HG02759 (cell line): ENCODE data around the gene HIF1A.
"Not testable (repeated sequence)": the region's sequence is repeated elsewhere in the genome, so short reads cannot be mapped to it uniquely, and the experiment has no call there.

Experiments
- ATAC-seq: cut with Tn5 transposase; IDR thresholded peaks from one replicate; pipeline ENCODE4 v1.9.1; 2021; ENCODE audit warnings: mild to moderate bottlenecking, moderate library complexity; ENCODE audit not compliant: unreplicated experiment

Gene HIF1A

DNA sequence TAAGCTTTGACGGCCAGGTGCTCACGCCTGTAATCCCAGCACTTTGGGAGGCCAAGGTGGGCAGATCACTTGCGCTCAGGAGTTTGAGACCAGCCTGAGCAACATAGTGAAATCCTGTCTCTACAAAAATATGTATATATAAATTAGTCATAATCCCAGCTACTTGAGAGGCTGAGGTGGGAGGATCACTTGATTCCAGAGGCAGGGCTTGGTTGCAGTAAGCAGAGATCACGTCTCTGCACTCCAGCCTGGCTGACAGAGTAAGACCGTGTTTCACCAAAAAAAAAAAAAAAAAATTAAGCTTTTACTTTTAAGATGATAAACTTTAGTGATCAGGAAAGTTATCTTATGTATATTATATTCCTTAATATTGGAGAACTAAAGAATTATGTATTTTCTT lies 48.9 kb downstream of the HIF1A start:
- ATAC-seq, result no peak

DNA sequence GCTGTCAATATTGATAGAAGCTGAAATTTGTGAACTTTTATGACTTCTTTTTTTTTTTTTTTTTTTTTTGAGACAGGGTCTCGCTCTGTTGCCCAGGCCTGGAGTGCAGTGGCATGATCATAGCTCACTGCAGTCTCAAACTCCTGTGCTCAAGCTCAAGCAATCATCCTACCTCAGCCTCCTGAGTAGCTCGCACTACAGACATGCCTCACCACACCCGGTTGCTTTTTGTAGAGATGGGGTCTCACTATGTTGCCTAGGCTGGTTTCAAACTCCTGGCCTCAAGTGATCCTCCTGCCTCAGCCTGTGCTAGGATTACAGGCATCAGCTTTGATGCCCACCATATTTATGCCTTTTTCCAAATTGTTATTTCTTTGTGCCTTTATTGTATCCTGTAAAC lies 51.0 kb downstream of the HIF1A start:
- ATAC-seq, result not testable (repeated sequence)

DNA sequence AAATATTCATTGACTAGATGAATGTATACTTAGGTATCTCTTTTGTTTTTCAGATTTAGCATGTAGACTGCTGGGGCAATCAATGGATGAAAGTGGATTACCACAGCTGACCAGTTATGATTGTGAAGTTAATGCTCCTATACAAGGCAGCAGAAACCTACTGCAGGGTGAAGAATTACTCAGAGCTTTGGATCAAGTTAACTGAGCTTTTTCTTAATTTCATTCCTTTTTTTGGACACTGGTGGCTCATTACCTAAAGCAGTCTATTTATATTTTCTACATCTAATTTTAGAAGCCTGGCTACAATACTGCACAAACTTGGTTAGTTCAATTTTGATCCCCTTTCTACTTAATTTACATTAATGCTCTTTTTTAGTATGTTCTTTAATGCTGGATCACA lies 51.6 kb downstream of the HIF1A start:
- ATAC-seq, result no peak

DNA sequence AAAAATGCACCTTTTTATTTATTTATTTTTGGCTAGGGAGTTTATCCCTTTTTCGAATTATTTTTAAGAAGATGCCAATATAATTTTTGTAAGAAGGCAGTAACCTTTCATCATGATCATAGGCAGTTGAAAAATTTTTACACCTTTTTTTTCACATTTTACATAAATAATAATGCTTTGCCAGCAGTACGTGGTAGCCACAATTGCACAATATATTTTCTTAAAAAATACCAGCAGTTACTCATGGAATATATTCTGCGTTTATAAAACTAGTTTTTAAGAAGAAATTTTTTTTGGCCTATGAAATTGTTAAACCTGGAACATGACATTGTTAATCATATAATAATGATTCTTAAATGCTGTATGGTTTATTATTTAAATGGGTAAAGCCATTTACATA lies 52.0 kb downstream of the HIF1A start:
- ATAC-seq, result no peak

DNA sequence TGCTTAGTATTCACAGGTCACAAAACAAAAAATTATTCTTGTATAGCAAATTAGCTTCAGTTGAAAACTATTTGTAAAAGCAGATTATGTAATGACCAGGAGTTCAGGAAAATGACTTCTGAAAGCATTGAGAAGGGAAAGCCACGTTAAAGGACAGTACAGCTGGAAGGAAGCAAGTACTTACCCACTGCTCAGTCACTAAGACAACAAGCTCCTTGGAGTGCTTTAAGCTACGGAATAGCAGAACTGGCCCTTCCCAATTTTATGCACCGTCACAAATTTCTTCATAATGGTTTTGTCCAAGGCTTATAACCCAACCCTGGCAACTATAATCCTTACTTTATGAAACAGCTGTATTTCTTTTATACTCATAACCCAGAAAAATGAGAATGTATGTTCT lies 54.0 kb downstream of the HIF1A start:
- ATAC-seq, result no peak

DNA sequence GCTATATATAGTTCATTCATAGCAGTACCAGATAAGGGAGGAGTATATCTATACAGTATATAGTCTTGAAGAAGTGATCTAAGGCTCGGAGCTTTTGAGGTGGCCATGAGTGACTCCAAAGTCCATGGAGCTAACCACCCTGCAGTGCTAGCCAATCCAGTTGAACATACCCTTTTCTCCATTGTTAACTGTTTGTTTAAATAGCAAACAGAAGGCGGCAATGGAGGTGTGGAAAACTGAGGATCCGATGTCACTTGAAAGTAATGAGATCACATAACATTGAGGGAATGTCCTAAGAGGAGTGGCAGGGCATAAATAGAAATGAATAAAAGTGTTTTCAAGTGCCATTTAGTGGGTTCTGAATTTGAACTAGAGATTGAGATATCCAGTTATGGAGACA lies 54.6 kb downstream of the HIF1A start:
- ATAC-seq, result no peak

DNA sequence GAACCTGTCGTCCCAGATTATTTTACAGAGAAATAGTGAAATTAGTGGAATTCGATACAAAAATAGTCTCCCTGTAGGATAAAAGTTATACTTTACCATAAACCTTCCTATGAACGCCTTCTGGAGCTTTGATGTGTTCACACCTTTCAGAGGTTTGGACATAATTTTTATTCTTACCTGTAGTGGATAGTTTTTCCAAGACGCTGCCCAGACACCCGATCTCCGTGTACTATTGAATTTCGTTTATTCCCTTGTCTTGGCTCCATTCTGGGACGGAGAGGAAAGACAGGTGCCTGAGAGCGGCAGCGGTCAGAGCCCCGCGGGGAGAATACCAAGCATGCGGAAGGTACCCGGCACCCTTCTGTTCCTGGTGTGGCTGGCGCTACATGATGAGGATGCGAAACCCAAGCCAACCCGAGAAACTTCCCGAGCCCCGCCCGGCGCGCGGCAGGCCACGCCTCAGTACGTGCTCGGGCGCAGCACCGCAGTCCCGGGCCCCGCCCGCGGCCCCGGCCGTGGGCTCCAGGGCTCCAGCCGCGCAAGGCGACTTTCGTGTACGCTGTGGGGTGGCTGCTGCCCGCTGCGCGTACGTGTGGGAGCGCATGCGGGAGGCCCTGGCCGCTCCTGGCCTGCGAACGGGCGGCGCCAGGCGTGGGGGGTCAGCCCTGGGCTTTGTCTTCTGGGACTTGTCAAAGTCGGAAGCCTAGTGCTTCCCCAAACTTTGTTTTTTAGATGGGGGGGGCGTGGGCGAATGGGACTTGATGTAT lies 55.6 kb downstream of the HIF1A start:
- peak; percentile 96 for ATAC-seq

DNA sequence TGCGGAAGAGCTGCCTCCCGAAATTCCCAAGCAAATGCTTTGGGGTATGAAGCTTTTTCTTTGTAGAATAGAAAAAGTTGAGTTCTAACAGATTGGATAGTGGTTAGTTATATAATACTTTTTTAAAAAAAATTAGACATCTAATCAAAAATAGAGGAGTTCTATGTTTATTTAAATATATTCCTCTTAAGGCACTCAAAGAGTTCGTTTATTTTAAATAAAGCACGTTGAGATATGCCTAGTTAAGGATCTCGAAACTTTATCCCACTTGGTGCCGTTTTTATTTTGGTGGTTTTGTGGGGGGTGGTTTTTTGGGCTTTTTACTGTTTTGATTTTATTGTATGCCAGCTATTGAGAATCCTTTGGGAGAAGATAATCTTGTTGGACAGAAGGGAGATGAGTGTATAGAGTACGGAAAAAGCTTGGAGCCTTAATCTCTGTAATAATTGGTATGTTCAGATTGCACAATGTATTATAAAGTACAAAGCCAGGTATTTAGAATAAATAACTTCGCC lies 56.2 kb downstream of the HIF1A start:
- no peak for ATAC-seq

DNA sequence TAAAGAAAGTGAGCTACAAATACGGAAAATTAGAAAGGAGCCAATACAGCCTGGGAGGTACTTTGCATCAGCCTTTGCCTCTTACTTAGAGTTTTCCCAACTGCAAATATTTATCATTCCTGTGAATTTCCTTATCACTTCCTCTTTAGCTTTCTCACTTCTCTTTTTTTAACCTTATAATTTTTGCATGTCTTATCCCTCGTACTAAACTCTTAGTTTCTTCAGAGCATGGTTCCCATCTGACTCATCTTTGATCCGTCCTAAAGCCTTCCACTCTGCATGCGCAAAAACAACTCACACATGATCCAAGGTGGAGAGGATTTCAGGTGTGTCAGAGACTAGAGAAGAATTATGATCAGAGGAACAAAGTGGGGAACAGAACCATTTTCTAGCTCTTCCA lies 57.3 kb downstream of the HIF1A start:
- ATAC-seq, result peak; percentile 34

DNA sequence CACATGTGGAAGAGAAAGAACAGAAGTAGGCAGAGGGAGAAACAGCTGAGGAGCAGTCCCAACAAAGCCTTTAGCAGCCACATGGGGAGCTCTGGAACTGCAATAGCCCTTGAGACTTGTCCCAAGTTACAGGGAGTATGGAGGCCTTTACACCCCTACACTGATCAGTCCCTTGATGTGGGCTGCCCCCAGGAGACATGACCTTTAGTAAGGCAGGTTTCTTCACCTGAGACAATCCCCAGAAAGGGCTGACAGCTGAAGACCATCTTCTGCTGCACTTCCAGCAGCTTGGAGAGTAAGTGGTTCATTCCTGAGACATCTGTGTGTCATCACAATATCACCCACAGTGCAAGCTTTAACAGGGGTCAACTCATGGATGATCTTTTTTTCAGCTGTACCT lies 58.3 kb downstream of the HIF1A start:
- no peak for ATAC-seq

DNA sequence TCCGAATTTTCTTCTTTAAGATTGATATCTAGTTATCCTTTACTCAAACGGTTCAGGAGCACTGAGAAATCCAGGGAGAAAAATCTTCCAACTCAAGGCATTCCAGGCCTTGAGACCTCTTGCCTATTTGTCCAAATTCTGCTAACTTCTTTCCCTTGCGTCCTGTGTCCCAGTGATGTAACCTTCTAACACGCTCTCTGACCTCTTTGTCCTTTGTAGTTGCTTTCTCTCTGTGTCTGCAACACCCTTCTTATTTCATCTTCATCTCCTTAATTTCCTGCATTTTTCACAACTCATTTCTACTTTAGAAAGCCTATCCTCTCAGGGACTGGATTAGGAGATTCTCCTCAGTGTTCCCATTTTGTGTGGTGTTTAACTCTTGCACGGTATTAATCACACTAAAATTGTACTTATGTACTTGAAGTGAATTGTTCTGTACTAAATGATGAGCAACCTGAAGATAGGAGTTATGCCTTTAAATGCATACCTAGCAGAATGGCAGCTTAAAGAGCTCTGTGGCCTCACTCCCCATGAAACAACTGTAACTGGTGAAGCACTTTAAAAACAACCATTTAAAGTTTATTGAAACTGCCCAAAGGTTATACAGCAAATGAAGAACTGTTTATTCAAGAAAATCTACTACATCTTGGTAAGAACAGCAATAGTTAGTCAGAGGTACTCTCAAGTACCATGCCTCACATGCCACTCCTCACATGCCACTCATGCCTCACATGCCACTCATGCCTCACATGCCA lies 59.5 kb downstream of the HIF1A start:
- no peak for ATAC-seq

DNA sequence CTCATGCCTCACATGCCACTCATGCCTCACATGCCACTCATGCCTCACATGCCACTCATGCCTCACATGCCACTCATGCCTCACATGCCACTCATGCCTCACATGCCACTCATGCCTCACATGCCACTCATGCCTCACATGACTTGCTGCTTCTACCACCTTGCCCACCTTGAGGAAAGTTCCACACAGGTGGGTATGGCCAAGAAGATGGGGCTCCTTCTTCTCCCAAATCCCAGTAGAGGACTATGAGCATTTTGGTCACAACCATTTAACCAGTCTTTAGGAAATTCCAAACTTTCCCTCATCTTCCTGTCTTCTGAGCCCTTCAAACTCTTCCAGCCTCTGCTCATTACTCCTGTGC lies 60.0 kb downstream of the HIF1A start:
- ATAC-seq, result not testable (repeated sequence)

DNA sequence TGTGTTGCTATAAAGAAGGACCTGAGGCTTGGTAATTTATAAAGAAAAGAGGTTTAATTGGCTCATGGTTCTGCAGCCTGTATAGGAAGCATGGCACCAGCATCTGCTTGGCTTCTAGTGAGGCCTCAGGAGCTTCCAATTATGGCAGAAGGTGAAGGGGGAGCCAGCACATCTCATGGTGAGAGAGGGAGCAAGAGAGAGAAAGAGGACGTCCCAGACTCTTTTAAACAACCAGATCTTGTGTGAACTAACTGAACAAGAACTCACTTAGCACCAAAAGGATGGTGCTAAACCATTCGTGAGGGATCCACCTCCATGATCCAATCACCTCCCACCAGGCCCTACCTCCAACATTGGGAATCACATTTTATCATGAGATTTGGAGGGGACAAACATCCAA lies 60.8 kb downstream of the HIF1A start:
- ATAC-seq, result no peak

DNA sequence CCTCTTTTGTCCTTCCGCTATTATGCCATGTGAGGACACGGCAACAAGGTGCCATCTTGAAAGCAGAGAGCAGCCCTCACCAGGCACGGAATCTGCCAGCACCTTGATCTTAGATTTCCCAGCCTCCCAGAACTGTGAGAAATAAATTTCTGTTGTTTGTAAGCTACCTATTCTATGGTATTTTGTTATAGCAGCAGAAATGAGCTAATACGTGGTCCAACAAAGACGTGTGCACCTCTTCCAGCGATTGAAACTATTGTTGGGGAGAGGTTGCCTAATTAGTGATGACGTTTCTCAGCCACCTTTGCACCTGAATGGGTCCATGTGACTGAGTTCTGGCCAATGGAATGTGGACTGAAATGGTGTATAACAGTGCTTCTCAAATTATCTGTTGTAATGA lies 64.6 kb downstream of the HIF1A start:
- no peak for ATAC-seq

DNA sequence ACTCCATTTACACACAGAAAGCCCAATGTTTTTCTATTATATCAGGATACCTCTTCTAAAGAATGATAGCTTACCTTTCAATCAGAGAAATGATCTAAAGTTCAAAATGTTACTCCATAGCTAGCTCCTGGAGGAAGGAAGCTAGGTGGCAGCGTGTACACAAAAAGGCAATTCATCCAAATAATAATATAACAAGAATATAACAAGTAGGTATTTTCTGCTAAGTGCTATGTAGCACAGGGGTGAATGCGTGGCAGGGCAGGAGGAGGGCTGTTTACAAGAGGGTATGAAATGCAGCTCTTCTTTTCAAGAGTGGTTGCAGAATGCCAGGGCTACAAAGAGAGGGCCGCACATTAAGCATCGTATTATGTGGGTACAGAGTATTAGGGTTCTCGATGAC lies 66.2 kb downstream of the HIF1A start:
- peak; percentile 1 for ATAC-seq

DNA sequence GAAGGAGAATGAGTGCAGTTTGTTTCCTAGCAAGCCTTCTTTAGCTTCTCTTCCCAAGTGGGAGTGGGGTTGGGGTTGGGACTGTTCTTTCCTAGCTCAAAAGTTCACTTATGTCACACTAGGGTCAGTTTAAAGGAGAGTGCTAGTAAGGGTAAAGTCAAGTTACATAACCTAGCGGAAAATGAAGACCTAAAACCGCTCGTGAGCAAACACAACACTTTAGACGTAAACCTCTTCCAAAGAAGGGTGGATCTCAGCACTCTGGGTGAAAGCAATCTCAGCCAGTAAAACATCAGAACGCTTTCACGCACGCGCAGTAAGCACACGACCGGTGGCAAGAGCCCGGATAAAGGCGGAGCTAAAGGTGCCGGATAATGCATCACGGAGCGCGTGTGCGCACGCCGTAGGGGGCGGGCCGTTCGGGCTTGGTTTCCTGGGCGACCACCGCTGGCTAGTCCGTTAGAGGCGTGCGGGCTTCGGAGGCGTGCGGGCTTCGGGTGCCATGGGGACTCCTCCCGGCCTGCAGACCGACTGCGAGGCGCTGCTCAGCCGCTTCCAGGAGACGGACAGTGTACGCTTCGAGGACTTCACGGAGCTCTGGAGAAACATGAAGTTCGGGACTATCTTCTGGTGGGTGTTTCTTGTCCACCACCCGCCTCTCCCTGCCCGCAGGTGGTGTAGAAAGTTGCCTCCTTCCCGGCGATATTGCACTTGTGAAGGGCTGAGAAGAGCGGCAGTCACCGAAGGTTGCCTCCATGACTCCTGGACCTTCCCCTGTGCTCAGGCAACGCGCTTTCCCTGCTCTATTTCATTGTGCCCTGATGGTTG lies 66.9 kb downstream of the HIF1A start, which contains the start of gene SNAPC1:
Gene SNAPC1 (plus strand): TSS at position 462 of the 828 bp plus-strand sequence. CDS start 41 bp downstream, at position 503.
- ATAC-seq, result peak; percentile 100

DNA sequence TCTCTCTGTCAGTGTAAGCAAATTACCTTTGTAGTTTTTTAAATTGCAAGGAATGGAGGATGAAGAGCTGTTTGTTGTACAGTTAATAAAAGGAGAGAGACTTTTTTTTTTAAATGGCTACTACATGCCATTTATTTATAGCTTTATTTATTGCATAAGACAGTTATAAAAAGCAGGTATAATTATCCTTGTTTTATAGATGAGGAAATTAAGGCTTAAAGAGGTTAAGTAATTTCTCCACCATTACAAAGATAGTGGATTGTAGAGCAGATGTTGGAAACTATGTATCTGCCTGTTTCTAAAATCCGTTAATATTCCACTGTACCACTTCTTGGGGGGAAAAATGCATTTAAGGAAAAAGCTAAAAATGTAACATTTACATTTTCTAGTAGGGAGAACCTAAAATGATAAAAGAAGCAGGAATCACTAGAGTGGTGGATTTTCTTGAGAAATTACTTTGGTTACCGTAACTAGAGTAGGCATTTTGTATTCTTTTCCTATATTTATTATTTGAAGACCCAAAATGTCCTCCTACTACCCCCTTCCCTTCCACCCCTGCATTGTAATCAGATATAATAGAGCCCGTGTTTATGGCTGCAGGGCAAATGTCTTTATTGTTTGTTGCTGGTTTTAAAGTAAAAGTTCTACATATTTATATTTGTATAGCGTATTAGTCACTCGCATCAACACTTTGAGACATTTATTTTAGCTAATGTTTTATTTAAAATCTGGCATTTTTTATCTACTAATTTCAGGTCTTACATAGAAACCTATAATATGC lies 69.2 kb downstream of the HIF1A start:
- no peak for ATAC-seq

DNA sequence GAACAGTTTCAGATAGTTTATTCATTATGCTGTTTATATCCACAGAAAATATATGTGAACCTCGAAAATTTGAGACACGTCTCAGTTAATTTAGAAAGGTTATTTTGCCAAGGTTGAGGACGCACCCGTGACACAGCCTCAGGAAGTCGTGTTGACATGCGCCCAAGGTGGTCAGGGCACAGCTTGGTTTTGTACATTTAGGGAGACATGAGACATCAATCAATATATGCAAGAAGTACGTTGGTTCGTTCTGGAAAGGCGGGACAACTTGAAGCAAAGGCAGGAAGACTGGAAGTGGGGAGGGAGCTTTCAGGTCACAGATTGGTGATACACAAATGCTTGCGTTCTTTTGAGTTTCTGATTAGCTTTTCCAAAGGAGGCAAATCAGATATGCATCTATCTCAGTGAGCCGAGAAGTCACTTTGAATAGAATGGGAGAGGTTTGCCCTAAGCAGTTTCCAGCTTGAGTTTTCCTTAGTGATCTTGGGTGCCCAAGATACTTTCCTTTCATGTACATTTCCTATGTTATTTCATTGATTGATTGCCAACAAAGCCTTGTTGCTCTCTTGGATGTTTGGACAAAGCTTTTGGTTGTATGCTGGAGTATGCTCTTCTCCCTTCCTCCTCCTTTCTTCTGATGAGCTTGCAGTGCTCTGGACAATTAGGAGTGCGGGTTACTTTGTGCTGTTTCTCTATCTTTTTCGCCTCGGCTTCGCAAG lies 70.1 kb downstream of the HIF1A start:
- ATAC-seq, result no peak

DNA sequence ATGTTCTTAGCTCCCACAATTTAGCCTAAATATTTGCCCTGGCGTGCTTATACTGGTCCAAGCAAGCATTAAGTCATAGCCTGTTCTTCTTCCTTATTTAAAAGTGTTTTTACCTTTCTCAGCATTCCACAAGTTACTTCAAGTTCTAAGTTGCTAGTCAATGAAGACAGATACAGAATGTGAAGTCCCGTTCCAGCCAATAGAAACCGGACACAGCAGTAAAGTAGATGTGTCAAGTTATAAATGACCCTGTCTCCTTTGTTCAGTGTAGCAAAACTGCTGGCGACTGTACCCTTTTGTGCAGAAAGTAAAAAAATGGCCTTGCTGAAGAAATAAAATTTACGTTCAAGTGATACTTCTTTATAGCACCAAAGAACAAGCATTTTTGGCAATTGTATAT lies 70.8 kb downstream of the HIF1A start:
- ATAC-seq, result no peak

DNA sequence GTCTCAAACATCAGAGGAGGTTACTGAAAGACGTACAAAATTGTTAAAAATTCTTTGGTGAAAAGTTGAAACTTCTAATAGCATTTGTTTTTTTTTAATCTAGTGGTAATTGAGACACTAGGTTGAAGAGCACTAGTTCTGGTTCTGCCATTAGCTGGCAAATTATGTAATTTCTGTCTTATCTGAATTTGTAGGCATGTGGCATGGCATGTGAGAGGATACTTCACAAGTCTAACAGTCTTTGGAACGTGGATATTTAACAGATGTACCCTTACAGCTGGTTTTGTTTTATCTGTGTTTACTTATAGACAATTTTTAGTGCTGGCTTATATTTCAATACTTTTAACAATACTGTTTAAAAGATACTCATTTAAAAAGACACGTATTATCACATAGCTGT lies 72.9 kb downstream of the HIF1A start:
- ATAC-seq, result no peak
